IPS-18a (cell line): ENCODE results near the gene PAM16.

ENCODE experiments used
- H3K27ac ChIP-seq: one replicate; pipeline ENCODE4 v1.5.1; 2013; ENCODE audit warnings: low read length
- H3K27me3 ChIP-seq: one replicate; pipeline ENCODE4 v1.6.1; 2013; ENCODE audit warnings: mild to moderate bottlenecking, low read length; ENCODE audit not compliant: control insufficient read depth, insufficient read depth
- H3K36me3 ChIP-seq: one replicate; pipeline ENCODE4 v1.6.1; 2013; ENCODE audit warnings: low read depth, low read length; ENCODE audit not compliant: control insufficient read depth
- H3K4me1 ChIP-seq: one replicate; pipeline ENCODE4 v1.6.1; 2013; ENCODE audit warnings: low read depth, low read length; ENCODE audit not compliant: control insufficient read depth
- H3K4me3 ChIP-seq: one replicate; pipeline ENCODE4 v1.5.1; 2013; ENCODE audit warnings: low read length
- H3K9ac ChIP-seq: one replicate; pipeline ENCODE4 v1.6.1; 2013; ENCODE audit warnings: mild to moderate bottlenecking, low read length, moderate library complexity
- H3K9me3 ChIP-seq: one replicate; pipeline ENCODE4 v1.6.1; 2013; ENCODE audit warnings: low read depth, low read length; ENCODE audit not compliant: control insufficient read depth

Gene PAM16

GRCh38 chr16:4388271-4389021 lies 37.3 kb upstream of the PAM16 start:
- H3K9ac ChIP-seq = no peak overlapping the region
- no peaks in the 10 kb centered on the region for H3K36me3 ChIP-seq
- H3K4me1 ChIP-seq = peaks cover 50% of the 10 kb centered on the region
- no peaks in the 10 kb centered on the region for H3K9me3 ChIP-seq
- no peaks in the 10 kb centered on the region for H3K27me3 ChIP-seq
- H3K4me3 ChIP-seq = no peak overlapping the region
- H3K27ac ChIP-seq = no peak overlapping the region

GRCh38 chr16:4387781-4388180 lies 36.7 kb upstream of the PAM16 start:
- Histone ChIP-seq H3K36me3 (no peaks in the 10 kb centered on the region), H3K4me3 (no peak overlapping the region), H3K9ac (no peak overlapping the region), H3K27ac (no peak overlapping the region), H3K4me1 (peaks cover 44% of the 10 kb centered on the region), H3K9me3 (no peaks in the 10 kb centered on the region), H3K27me3 (no peaks in the 10 kb centered on the region)

GRCh38 chr16:4386951-4387565 lies 35.9 kb upstream of the PAM16 start:
- H3K4me1 ChIP-seq = peaks cover 37% of the 10 kb centered on the region
- no peak overlapping the region for H3K9ac ChIP-seq
- H3K27ac ChIP-seq = no peak overlapping the region
- no peak overlapping the region for H3K4me3 ChIP-seq
- no peaks in the 10 kb centered on the region for H3K27me3 ChIP-seq
- H3K36me3 ChIP-seq = no peaks in the 10 kb centered on the region
- no peaks in the 10 kb centered on the region for H3K9me3 ChIP-seq

- Histone ChIP-seq H3K9me3 (no peaks in the 10 kb centered on the region), H3K4me1 (peaks cover 31% of the 10 kb centered on the region), H3K36me3 (no peaks in the 10 kb centered on the region), H3K27ac (no peak overlapping the region), H3K4me3 (no peak overlapping the region), H3K27me3 (no peaks in the 10 kb centered on the region), H3K9ac (no peak overlapping the region)
These were observed 35.3 kb upstream of the PAM16 start for GRCh38 chr16:4386451-4386805.

- Histone ChIP-seq H3K27ac (no peak overlapping the region), H3K36me3 (no peaks in the 10 kb centered on the region)
These were observed 34.8 kb upstream of the PAM16 start for GRCh38 chr16:4385789-4386450.

GRCh38 chr16:4385066-4385788 lies 34.1 kb upstream of the PAM16 start:
- Histone ChIP-seq H3K27ac (no peak overlapping the region), H3K4me3 (no peak overlapping the region)

More at GRCh38 chr16:4385789-4386450, 34.8 kb upstream of the PAM16 start:
- Histone ChIP-seq H3K9ac (no peak overlapping the region), H3K4me1 (peaks cover 26% of the 10 kb centered on the region), H3K27me3 (no peaks in the 10 kb centered on the region), H3K4me3 (no peak overlapping the region), H3K9me3 (no peaks in the 10 kb centered on the region)

GRCh38 chr16:4384509-4384942 lies 33.4 kb upstream of the PAM16 start:
- Histone ChIP-seq H3K4me3 (no peak overlapping the region), H3K27me3 (no peaks in the 10 kb centered on the region), H3K27ac (no peak overlapping the region), H3K9me3 (no peaks in the 10 kb centered on the region), H3K4me1 (peaks cover 13% of the 10 kb centered on the region), H3K9ac (no peak overlapping the region), H3K36me3 (no peaks in the 10 kb centered on the region)

More at GRCh38 chr16:4385066-4385788, 34.1 kb upstream of the PAM16 start:
- Histone ChIP-seq H3K27me3 (no peaks in the 10 kb centered on the region), H3K9me3 (no peaks in the 10 kb centered on the region), H3K9ac (no peak overlapping the region), H3K36me3 (no peaks in the 10 kb centered on the region), H3K4me1 (peaks cover 20% of the 10 kb centered on the region)

- no peaks in the 10 kb centered on the region for H3K9me3 ChIP-seq
- no peak overlapping the region for H3K4me3 ChIP-seq
- peaks cover 6% of the 10 kb centered on the region for H3K4me1 ChIP-seq
- H3K9ac ChIP-seq = no peak overlapping the region
- H3K36me3 ChIP-seq = no peaks in the 10 kb centered on the region
- no peaks in the 10 kb centered on the region for H3K27me3 ChIP-seq
- no peak overlapping the region for H3K27ac ChIP-seq
These were observed 32.7 kb upstream of the PAM16 start for GRCh38 chr16:4383591-4384444.

- Histone ChIP-seq H3K9ac (no peak overlapping the region), H3K36me3 (no peaks in the 10 kb centered on the region), H3K27ac (no peak overlapping the region), H3K4me3 (no peak overlapping the region), H3K4me1 (peaks cover 4% of the 10 kb centered on the region), H3K9me3 (no peaks in the 10 kb centered on the region), H3K27me3 (no peaks in the 10 kb centered on the region)
These were observed 31.8 kb upstream of the PAM16 start for GRCh38 chr16:4382795-4383357.

GRCh38 chr16:4381935-4382794 lies 31.0 kb upstream of the PAM16 start:
- no peaks in the 10 kb centered on the region for H3K27me3 ChIP-seq
- H3K9ac ChIP-seq = no peak overlapping the region
- H3K4me3 ChIP-seq = no peak overlapping the region
- peaks cover 10% of the 10 kb centered on the region for H3K4me1 ChIP-seq
- no peaks in the 10 kb centered on the region for H3K36me3 ChIP-seq
- no peak overlapping the region for H3K27ac ChIP-seq
- H3K9me3 ChIP-seq = no peaks in the 10 kb centered on the region
